ENCODE measurements around the gene CPT1B.

DNA sequence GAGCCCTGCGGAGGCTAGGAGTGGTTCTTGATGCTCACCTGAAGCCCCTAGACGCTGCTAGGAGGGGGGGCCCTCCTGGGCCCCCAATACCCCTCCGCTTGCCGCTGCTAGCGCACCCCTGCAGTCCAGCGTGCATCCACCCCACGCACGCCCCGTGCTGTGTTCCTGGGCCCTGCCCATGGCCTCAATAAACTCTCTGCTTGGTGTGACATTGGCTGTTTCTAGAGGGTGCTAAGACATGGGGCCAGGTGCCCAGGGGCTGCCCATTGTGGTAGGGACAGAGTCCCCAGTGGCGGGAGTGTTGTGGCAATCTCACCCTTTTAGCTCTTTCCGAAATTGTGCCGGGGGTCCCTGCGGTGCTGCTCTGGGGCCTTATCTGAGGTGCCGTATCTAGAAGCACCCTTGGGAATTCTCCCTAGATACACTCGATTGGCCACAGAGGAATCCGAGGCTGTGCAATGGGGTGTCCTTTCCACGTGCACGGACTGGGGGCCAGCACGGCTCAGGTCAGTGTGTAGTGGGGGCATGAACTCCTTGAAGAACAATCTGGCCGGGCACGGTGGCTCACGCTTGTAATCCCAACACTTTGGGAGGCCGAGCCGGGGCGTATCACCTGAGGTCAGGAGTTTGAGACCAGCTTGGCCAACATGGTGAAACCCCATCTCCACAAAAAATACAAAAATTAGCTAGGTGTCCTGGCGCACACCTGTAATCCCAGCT is 33.3 kb upstream of the CPT1B start:
- TF ChIP-seq SMC3 (IDR thresholded peaks at IDR 0.05; ENCODE audit: low read depth, low read length) (no peak), MAZ (IDR thresholded peaks at IDR 0.05; ENCODE audit: borderline replicate concordance, low read depth, low read length) (no peak), RFX5 (IDR thresholded peaks at IDR 0.05; ENCODE audit: low read depth, low read length) (no peak), RAD21 (IDR thresholded peaks at IDR 0.05; ENCODE audit: low read length) (no peak)
- TF ChIP-seq, protein P1, sequence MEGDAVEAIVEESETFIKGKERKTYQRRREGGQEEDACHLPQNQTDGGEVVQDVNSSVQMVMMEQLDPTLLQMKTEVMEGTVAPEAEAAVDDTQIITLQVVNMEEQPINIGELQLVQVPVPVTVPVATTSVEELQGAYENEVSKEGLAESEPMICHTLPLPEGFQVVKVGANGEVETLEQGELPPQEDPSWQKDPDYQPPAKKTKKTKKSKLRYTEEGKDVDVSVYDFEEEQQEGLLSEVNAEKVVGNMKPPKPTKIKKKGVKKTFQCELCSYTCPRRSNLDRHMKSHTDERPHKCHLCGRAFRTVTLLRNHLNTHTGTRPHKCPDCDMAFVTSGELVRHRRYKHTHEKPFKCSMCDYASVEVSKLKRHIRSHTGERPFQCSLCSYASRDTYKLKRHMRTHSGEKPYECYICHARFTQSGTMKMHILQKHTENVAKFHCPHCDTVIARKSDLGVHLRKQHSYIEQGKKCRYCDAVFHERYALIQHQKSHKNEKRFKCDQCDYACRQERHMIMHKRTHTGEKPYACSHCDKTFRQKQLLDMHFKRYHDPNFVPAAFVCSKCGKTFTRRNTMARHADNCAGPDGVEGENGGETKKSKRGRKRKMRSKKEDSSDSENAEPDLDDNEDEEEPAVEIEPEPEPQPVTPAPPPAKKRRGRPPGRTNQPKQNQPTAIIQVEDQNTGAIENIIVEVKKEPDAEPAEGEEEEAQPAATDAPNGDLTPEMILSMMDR (conservative IDR thresholded peaks at IDR 0.05; ENCODE audit: low read depth, low read length), result no peak

Measured in IMR-90 (cell line).